DOHH2 (cell line): Measurements from ENCODE around the gene CDK6.

Source experiments
- H3F3A ChIP-seq: fragments of 200-600 bp; sonication (generic), shearing (Covaris generic); 2 replicates; pipeline ENCODE4 v1.6.0; 2016; ENCODE audit warnings: antibody characterized with exemption, mild to moderate bottlenecking; ENCODE audit not compliant: control insufficient read depth, insufficient read depth
- H3K27ac ChIP-seq: fragments of 200-600 bp; sonication (generic); 2 replicates; pipeline ENCODE4 v1.5.1; 2014; ENCODE audit warnings: low read depth, mild to moderate bottlenecking, low read length, moderate library complexity
- H3K27me3 ChIP-seq: fragments of 200-600 bp; sonication (generic); 2 replicates; pipeline ENCODE4 v1.6.1; 2014; ENCODE audit warnings: mild to moderate bottlenecking, low read length, mixed read lengths; ENCODE audit not compliant: control insufficient read depth
- H3K36me3 ChIP-seq: fragments of 200-600 bp; sonication (generic); 2 replicates; pipeline ENCODE4 v1.6.1; 2014; ENCODE audit warnings: mild to moderate bottlenecking, low read length, moderate library complexity, mixed read lengths; ENCODE audit not compliant: control insufficient read depth
- H3K4me1 ChIP-seq: fragments of 200-600 bp; sonication (generic); 2 replicates; pipeline ENCODE4 v1.6.1; 2014; ENCODE audit warnings: mild to moderate bottlenecking, low read length, mixed read lengths; ENCODE audit not compliant: control insufficient read depth
- H3K4me2 ChIP-seq: fragments of 200-600 bp; sonication (generic); 2 replicates; pipeline ENCODE4 v1.6.0; 2014; ENCODE audit warnings: mild to moderate bottlenecking, low read length, moderate library complexity
- H3K4me3 ChIP-seq: fragments of 200-600 bp; sonication (generic); 2 replicates; pipeline ENCODE4 v1.5.1; 2014; ENCODE audit warnings: mild to moderate bottlenecking, low read length, mixed read lengths
- H3K79me2 ChIP-seq: fragments of 200-600 bp; sonication (generic); 2 replicates; pipeline ENCODE4 v1.6.1; 2014; ENCODE audit warnings: mild to moderate bottlenecking, low read length, mixed read lengths; ENCODE audit not compliant: control insufficient read depth
- H3K9me2 ChIP-seq: fragments of 200-600 bp; sonication (generic); replicated peaks from 2 replicates; pipeline ENCODE4 v1.6.1; 2014; ENCODE audit warnings: mild to moderate bottlenecking, low read length, mixed read lengths; ENCODE audit not compliant: control insufficient read depth
- H3K9me3 ChIP-seq: fragments of 200-600 bp; sonication (generic); 2 replicates; pipeline ENCODE4 v1.6.1; 2014; ENCODE audit warnings: antibody characterized with exemption, low read length, mixed read lengths; ENCODE audit not compliant: control insufficient read depth, insufficient read depth
- H4K20me1 ChIP-seq: fragments of 200-600 bp; sonication (generic); 2 replicates; pipeline ENCODE4 v1.6.0; 2014; ENCODE audit warnings: low read depth, mild to moderate bottlenecking, antibody characterized with exemption, low read length, moderate library complexity; ENCODE audit not compliant: control insufficient read depth, insufficient read depth
- EZH2phosphoT487 ChIP-seq: fragments of 200-600 bp; sonication (generic); IDR thresholded peaks from 2 replicates; pipeline ENCODE4 v1.6.1; 2017; ENCODE audit warnings: borderline replicate concordance, mild to moderate bottlenecking, antibody characterized with exemption, low read length, moderate library complexity, mixed read lengths
- TF ChIP-seq, protein P1 (sequence below): fragments of 200-600 bp; sonication (generic); IDR thresholded peaks from one replicate; pipeline ENCODE4 v1.5.1; 2014; ENCODE audit warnings: antibody characterized with exemption, mild to moderate bottlenecking, low read depth, low read length; ENCODE audit not compliant: poor library complexity, severe bottlenecking

Gene CDK6

DNA sequence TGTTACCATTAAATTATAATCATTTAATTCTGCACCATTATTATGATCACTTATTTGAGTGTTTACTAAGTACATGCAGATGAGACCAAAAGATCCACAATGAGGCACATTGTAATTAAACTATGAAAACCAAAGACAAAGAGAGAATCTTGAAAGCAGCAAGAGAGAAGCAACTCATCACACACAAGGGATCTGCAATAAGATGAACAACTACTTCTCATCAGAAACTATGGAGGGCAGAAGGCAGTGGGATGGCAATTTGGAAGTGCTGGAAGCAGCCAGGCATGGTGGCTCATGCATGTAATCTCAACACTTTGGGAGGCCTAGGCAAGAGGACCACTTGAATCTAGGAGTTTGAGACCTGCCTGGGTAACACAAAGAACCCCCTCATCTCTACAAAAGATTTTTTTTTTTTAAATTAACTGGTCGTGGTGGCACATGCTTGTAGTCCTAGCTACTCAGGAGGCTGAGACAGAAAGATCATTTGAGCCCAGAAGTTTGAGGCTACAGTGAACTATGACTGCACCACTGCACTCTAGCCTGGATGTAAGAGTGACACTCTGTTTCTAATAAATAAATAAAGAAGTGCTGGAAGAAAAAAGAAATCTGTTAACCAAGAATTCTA is 47.7 kb downstream of the CDK6 start:
- no peaks in the 10 kb centered on the region for H4K20me1 ChIP-seq
- H3K79me2 ChIP-seq, result peaks cover 89% of the 10 kb centered on the region
- no peak for TF ChIP-seq EZH2phosphoT487
- TF ChIP-seq, protein P1, sequence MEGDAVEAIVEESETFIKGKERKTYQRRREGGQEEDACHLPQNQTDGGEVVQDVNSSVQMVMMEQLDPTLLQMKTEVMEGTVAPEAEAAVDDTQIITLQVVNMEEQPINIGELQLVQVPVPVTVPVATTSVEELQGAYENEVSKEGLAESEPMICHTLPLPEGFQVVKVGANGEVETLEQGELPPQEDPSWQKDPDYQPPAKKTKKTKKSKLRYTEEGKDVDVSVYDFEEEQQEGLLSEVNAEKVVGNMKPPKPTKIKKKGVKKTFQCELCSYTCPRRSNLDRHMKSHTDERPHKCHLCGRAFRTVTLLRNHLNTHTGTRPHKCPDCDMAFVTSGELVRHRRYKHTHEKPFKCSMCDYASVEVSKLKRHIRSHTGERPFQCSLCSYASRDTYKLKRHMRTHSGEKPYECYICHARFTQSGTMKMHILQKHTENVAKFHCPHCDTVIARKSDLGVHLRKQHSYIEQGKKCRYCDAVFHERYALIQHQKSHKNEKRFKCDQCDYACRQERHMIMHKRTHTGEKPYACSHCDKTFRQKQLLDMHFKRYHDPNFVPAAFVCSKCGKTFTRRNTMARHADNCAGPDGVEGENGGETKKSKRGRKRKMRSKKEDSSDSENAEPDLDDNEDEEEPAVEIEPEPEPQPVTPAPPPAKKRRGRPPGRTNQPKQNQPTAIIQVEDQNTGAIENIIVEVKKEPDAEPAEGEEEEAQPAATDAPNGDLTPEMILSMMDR, result no peak
- H3K27me3 ChIP-seq, result no peaks in the 10 kb centered on the region
- no peak overlapping the region for H3K27ac ChIP-seq
- no peaks in the 10 kb centered on the region for H3F3A ChIP-seq
- H3K4me1 ChIP-seq, result peaks cover 13% of the 10 kb centered on the region
- peaks cover 12% of the 10 kb centered on the region for H3K9me3 ChIP-seq
- no peak overlapping the region for H3K4me2 ChIP-seq
- no peaks in the 10 kb centered on the region for H3K9me2 ChIP-seq
- peaks cover 30% of the 10 kb centered on the region for H3K36me3 ChIP-seq
- no peak overlapping the region for H3K4me3 ChIP-seq

DNA sequence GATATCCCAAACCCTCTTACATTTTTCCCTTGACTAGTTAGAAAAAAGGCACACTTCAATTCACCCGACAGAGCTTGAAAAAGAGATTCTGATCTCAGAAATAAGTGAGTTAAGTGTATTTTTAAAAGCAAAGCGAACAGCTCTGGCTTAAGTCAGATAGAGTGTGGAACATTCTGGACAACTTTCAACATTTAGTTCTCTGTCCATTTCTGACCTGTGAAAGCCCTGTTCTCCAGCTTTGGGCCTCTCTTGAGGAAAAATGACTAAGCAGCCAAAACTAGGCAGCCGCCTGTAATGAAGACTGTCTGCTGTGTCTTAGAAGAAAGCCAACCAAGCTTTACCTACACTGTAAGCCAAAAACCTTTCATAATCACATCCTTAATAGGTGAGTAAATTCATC is 50.5 kb downstream of the CDK6 start:
- Histone ChIP-seq H3K36me3 (peaks cover 17% of the 10 kb centered on the region), H3K27me3 (no peaks in the 10 kb centered on the region), H3K27ac (no peak overlapping the region), H4K20me1 (no peaks in the 10 kb centered on the region), H3K9me3 (peaks cover 12% of the 10 kb centered on the region), H3K79me2 (peaks cover 90% of the 10 kb centered on the region), H3F3A (no peaks in the 10 kb centered on the region), H3K4me1 (peaks cover 27% of the 10 kb centered on the region), H3K9me2 (no peaks in the 10 kb centered on the region), H3K4me2 (no peak overlapping the region), H3K4me3 (no peak overlapping the region)
- TF ChIP-seq, protein P1, result no peak
- no peak for TF ChIP-seq EZH2phosphoT487

DNA sequence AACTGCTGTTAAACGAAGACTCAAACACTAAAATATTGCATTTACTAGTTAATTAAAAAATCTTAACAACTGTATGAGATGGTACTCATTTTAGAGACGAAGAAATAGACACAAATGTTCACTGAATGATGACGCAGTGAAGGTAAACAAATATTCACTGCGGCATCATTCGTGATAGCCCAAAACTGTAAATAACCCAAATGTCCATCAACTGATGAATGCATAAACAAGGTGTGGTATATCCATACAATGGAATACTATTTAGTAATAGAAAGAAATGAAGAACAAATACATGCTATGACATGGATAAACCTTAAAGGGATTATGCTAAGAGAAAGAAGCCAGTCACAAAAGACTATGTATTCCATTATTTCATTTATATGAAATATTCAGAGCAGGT is 51.4 kb downstream of the CDK6 start:
- Histone ChIP-seq H3K27ac (no peak overlapping the region), H3K27me3 (no peaks in the 10 kb centered on the region), H3K4me2 (no peak overlapping the region), H3F3A (no peaks in the 10 kb centered on the region), H4K20me1 (no peaks in the 10 kb centered on the region), H3K36me3 (peaks cover 9% of the 10 kb centered on the region), H3K9me3 (peaks cover 10% of the 10 kb centered on the region), H3K4me1 (peaks cover 28% of the 10 kb centered on the region), H3K79me2 (peaks cover 89% of the 10 kb centered on the region), H3K4me3 (no peak overlapping the region), H3K9me2 (no peaks in the 10 kb centered on the region)
- TF ChIP-seq, protein P1, result no peak
- TF ChIP-seq EZH2phosphoT487, result no peak
